Thyroid gland (tissue), 4 donors: Measurements from ENCODE around the gene MEI1.

Source experiments
- CTCF ChIP-seq, 6 experiments: fragments of 200-600 bp in 3 of 6; fragments of 450-650 bp in 3 of 6; sonication (generic) in 3 of 6; IDR thresholded peaks; one replicate each; pipeline ENCODE4 v1.5.1; 2016 to 2019; ENCODE audit warnings: antibody characterized with exemption in 6 of 6, mild to moderate bottlenecking in 2 of 6, inconsistent platforms in 1 of 6, moderate library complexity in 1 of 6
- POLR2A ChIP-seq, 2 donors: fragments of 450-650 bp; IDR thresholded peaks; one replicate each; pipeline ENCODE4 v1.6.1; 2017; ENCODE audit warnings: antibody characterized with exemption in 2 of 2, mild to moderate bottlenecking in 2 of 2, moderate library complexity in 1 of 2

- TF ChIP-seq CTCF (IDR thresholded peaks at IDR 0.05) (no peak), POLR2A (IDR thresholded peaks at IDR 0.05) (no peak)
These were observed 117.6 kb downstream of the MEI1 start for GRCh38 chr22:41816871-41817270.
